ENCODE measurements around the gene DQX1.

GRCh38 chr2:74566754-74567085 lies 40.7 kb upstream of the DQX1 start:
- TF ChIP-seq CTCF (IDR thresholded peaks at IDR 0.05; ENCODE audit: low read depth, low read length, missing input control) (no peak), JUND (IDR thresholded peaks at IDR 0.05) (no peak), MAX (IDR thresholded peaks at IDR 0.05) (no peak)

All from liver (tissue), 3 donors.